Activated CD4-positive, CD25-positive, alpha-beta regulatory T cell treated with anti-CD3 and anti-CD28 coated beads, Interleukin-2, amount 50 U/mL, for 16 hours (primary cell): Measurements from ENCODE around the gene TTF1.
A peak's percentile ranks its signal among the peaks of the same experiment; 100 is the strongest.
"Not testable (repeated sequence)": the region's sequence is repeated elsewhere in the genome, so short reads cannot be mapped to it uniquely, and the experiment has no call there.

Source experiments
- DNase-seq: peaks from one replicate; pipeline ENCODE4 v3.0.0-alpha.2; 2020; ENCODE audit warnings: low read depth, low spot score

TTF1 gene

DNA sequence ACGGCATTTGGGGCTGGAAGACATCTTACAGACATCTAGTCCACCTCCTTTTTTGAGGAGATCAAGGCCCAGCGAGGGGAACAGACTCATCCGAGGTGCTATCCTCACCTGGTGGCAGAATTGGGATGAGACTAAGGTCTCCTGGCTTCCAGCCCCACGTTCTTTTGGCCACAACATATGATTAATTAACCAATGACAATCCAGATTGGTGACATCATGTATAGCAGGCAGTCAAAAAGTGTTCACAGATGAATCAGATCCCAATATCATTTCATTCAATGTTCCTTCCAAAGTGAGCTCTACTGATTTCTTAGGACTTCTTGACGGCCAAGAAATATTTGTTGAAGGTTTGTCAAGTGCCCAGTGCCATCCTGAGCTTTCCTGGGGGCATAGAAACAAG, 7.3 kb upstream of the TTF1 start:
- no peak for DNase-seq

DNA sequence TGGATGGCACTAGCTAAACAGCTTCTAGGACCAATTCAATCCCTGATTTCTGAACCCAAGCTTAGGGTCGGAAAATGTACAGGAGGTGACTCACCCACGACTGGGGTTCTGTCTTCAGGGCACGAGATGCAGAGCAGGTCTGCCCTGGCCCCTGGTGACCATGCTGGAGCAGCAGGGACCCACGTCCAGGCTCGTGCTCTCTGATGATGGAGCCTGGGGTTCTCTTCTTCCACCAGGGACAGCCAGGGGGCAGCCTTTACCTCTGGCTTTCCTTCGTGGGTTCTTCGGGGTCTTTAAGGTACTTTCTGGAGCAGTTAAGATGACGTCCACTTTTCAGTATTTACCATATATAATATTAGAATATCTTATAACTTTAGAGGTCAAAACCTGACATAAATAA, 5.4 kb upstream of the TTF1 start:
- no peak for DNase-seq

DNA sequence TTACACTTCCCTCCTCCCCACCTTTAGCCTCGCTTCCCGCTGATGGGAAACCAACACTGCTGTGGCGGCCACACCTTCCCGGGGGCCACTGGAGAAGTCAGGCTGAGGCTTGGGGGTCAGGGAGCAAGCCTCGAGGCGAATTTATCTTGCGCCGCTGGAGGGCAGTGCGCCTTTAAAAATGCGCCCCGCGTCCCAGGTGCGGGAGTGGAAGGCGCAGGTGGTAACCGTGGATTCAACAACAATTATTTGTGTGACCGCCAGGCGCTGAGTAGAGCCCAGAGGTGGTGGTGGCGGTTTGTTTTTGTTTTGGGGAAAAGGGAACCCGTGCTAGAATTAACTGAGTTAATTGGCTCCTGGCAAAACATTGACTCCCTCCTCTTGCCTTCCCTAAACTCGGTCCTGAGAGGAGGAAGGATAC, 4.5 kb upstream of the TTF1 start:
- peak; percentile 51 for DNase-seq

DNA sequence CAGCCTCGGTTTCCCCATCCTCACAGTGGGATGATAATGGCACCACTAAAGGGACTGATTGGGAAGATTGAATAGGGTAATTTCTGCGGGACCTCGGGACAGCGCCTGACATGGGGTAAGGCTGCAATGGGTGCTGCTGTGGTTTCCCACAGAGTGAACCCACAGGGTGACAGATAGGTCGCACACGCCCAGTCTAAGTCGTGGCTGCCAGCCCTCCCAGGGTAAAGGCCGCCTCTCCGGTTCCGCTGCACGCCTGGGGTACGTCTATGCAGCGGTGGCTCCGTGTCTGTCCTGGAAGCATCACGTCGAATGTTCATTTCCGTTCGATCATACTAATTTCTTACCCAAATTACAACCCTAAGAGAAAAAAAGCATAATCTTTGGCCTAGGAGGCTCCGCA, 4.0 kb upstream of the TTF1 start:
- no peak for DNase-seq

DNA sequence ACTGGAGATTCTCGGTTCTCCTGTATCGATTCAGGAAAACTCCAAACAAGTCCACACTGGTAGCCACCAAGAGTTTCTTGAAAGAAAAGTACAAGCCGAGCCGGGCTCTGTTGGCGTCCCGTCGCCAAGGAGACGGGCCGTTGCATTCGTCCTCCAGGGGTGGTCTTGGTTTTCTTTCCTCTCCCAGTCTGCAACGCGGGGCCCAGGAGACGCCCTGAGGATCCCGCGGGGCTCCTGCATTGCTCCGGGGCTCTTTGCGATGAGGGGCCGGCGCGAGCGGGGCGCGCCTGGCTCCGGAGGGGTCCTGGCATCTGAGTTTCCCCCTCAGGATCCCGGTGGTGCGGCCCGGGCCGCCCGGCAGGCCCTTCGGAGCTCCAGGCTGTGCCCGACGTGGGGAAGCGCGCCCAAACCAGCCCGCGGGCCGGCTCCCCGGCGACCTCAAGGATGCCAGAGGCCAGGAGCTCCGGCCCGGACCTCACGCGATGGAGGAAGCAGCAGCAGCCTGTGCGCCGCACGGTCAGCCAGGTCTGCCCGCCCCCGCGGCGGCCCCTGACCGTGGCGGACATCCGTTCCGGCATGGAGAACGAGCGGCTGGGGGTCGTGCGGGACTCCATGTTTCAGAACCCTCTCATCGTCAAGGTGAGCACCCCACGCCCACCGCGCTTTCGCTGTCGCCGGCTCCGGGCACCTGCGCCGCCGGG, 3.3 kb upstream of the TTF1 start, which contains the start of gene CFAP77:
Gene CFAP77 (plus strand): TSS at position 384 of the 701 bp plus-strand sequence. CDS start 61 bp downstream, at position 445.
- DNase-seq: no peak

DNA sequence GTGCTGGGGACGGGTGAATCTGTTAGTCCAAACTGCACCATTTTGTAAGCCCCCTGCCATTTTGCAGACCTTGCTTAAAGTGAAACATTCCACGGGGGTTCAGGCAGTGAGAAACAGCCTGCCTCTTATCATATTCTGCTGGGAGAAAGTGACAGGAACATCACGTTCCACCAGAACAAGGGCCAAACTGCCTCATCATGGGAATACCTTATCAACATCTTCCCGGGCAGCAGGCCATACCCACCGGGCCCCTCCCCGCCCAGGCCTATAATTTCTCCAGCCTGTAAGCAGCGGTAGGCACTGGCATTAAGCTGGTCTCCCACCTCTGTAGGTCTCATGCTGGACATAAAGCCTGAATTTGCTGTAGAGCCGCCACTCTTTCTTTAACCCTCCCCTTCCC, 1.9 kb upstream of the TTF1 start:
- no peak for DNase-seq

DNA sequence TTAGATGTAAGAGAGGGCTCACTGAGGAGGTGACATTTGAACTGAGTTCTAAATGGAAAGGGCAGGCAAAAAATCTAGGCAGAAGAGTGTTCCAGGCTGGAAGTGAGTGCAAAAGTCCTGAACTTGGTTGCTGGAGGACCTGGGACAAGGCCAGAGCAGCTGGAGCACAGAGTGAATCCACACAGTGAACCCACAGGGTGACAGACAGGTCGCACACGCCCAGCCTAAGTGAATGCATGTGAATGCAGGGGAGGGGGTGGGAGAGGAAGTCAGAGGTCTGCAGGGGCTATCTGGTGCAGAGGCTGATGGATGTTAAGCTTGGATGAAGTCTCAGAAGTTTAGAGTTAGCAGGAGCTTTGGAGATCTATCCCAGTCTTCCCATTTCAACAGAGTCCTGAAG, 556 bp upstream of the TTF1 start:
- DNase-seq: no peak

DNA sequence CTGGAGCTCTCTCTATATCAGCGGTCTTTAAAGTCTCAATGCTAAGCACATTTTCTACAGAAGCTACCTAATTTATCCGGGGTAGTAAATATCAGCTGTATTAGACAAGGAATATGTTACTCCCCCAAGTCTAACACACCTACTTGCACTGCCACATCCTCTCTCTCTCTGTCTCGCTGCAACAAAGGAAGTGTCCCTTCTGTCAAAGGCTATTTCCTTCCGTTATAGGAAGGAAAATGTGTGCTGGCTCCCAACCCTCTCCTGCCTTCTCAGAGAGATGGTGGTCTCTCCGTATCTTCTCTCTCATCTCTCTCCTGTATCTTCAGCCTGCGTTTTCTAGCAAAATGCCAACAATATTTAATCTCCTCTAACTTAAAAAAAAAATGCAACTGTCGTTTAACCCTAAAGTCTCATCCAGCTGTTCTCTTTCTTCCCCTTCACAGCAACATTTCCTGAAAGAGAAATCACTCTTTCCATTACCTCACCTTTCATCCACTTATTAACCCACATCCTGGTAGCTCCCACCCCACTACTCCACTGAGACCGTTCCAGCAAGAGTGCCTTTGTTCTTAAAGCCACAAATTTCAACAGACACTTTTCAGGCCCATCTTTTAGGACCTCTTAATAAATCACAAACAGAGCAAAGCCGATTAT, 2.3 kb downstream of the TTF1 start:
- no peak for DNase-seq

DNA sequence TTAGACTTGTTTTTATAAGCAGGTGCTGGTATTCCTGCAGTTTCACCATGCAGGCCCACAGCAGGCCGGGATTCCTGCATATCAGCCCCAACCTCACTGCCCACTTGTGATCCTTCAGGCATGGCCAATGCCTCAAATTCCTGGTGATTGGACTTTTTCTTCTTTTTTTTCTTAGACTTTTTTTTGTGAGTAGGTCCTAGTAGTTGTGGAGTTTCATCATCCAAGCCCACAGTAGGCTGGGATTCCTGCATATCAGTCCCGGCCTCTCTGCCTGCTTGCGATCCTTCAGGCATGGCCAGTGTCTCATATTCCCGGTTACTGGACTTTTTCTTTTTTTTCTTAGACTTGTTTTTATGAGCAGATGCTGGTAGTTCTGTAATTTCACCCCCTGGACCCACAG, 4.8 kb downstream of the TTF1 start:
- DNase-seq: no peak

DNA sequence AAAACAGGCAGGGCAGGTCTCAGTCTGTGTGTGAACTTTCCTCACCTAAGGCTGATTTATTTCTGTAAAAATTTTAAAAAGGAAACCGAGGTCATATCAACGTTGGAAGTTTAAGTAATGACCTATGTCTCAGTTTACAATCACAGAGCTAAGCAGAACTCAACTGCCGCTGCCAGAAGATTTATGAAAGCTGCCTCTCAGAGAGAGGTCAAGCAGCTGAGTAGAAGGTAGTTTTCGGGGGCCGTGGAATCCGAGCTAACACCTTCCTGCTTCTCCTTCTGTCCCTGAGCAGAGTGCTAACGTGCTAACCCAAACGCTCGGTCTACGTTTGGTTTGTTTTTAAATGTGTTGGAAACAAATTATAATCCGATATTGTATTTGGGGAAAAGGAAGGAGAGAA, 11.1 kb downstream of the TTF1 start:
- DNase-seq: no peak

DNA sequence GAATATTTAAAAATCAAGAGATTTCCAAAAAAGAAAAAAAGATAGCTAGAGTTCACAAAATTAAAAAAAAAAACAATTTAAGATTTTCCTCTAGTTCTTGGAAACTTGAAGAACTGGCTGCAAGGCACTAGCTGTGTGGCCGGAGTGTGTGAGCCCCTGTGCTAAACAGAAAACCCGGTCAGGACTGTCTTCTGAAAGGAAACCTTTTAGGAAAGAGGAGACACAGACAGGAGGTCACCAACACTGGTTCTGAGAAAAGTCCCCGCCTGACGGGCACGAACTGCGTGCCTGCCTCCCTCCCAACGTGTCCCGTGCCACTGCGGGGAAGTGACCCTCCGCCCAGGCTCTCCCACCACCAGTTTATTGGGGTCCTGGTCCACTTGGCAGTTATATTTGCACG, 15.2 kb downstream of the TTF1 start:
- DNase-seq: no peak

DNA sequence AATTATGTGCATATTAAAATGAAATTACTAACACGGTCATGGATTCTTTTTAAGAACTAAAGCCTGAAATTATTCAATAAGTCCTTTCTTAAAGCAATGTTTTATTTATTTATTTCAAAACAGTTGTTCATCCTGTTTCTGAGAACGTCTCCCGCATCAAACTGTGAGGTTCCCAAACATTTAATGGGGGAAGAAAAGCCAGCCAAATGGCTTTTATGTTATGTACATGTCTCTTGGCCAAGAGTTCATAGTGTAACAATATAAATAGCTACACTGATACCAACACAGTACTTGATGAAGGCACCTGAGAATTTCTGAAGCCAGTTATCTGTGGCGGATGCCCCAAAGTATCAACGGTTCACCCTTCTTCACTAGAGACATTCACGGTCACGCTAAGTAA, 15.7 kb downstream of the TTF1 start:
- no peak for DNase-seq

DNA sequence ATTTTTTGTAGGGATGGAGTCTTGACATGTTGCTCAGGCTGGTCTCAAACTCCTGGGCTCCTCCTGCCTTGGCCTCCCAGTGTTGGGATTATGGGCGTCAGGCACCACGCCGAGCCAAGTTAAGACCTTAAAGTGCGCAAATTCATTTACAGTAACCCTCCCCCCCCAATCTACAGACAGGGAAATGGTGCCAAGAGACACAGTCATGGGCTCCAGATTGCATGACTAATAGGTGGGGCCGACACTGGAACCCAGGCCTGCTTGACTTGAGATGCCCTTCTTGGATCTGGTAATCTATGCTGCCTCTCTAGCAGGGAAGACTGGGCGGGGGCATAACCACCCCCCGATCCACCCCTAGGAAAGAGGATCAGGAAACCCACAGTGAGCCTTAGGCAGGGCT, 19.5 kb downstream of the TTF1 start:
- no peak for DNase-seq

DNA sequence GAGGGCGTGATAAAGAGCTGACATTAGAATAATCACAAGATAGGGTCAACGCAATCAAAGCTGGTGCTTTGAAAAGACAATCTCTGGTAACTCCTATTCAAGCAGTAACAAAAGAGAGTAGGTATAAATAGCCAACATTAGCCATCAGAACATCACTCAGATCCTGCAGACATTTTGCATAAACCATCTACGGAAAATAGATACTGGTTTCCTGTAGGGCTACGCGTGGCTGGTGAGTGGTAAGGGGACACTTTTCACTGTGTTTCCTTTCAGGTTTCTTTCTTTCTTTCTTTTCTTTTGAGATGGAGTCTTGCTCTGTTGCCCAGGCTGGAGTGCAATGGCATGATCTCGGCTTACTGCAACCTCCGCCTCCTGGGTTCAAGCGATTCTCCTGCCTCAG, 22.3 kb downstream of the TTF1 start:
- DNase-seq: no peak

DNA sequence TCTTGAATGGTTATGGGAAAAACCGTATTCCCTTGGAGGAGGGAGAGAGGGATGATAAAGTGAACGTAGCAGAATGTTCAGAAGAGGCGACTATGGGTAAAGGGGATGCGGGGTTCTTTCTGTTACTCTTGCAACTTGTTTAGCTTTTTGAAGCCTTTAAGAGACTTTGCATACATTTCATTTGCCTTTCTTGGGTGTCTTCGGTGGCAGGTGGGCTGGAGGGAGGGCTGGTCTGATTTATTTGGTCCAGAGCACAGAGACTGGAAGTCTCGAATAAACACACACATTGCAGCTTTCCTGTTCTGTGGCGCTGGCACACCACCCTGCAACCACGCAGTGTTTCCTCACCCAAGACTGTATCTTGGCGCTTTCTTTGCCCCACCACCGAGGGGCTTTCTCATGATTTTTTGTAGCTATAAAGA, 23.2 kb downstream of the TTF1 start:
- no peak for DNase-seq

DNA sequence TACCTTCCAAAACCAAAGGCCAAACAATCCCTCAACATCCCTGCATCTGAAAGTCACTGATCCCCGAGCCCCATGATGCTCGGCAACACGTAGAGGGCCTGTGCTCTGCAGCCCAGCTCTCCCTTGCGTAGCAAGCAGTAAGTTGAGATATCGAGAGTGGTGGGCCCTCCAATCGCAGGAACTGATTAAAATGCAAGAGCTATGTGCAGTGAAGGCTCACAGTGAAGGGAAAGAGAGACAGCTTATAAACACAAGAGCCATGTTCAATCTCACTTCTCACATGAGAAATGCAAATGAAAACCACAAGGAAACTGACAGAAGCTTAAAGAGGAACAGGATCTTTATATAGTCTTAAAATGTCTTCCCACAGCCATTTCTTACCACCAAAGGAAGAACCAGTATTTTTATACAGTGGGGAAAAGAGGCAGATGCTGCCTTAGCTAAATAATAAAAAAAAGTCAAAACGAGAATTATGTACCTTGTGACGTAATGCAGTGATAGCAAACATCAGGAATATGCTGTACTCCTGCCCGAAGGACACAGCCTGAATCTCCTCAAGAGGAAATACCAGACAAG, 24.6 kb downstream of the TTF1 start:
- no peak for DNase-seq

DNA sequence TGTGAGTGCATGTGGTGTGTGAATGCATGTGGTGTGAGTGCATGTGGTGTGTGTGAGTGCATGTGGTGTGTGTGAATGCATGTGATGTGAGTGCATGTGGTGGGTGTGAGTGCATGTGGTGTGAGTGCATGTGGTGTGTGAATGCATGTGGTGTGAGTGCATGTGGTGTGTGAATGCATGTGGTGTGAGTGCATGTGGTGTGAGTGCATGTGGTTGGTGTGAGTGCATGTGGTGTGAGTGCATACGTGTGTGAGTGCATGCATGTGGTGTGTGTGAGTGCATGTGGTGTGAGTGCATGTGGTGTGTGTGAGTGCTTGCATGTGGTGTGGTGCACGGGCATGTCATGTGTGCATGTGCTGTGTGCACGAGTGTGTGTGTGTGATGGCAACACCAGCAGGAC, 28.2 kb downstream of the TTF1 start:
- DNase-seq: not testable (repeated sequence)

DNA sequence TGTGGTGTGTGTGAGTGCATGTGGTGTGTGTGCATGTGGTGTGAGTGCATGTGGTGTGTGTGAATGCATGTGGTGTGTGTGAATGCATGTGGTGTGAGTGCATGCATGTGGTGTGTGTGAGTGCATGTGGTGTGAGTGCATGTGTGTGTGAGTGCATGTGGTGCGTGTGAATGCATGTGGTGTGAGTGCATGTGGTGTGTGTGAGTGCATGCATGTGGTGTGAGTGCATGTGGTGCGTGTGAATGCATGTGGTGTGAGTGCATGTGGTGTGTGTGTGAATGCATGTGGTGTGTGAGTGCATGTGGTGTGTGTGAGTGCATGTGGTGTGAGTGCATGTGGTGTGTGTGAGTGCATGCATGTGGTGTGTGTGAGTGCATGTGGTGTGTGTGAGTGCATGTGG, 28.9 kb downstream of the TTF1 start:
- not testable (repeated sequence) for DNase-seq

DNA sequence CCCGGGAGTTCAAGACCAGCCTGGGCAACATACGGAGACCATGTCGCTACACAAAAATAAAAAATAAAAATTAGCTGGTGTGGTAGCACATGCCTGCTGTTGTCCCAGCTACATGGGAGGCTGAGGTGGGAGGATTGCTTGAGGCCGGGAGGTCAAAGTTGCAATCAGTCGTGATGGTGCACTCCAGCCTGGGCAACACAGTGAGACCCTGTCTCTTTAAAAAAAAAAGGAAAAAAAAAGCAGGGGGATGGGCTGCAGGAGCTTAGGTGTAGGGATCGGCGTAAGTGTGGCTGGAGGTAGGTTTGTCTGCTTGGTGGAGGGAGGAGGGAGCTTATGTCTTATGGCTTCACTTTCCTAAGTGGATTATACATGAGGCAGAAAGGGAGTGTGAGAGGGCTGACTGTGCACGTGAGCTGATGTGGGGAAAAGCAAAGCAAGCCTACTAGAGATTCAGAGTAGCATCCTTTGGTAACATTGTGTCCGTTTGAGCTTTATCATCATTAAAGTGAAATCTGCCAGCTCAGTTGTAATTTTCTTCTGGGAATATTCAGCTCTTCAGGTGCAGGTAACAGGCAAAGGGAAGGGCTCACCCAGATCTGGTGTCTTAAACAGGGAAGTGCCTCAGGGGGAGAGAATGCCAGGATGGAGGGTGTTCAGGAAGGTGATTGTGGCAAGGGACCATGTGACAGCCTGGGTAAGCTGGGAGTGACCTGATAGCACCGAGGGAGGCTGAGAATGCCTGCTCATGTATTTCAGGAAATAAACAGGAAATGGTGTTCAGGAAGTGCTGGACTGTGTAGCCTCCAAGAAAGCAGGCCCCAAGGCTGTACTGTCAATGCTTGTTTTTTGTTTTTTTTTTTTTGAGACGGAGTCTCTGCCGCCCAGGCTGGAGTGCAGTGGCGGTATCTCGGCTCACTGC, 34.2 kb downstream of the TTF1 start:
- DNase-seq: no peak

DNA sequence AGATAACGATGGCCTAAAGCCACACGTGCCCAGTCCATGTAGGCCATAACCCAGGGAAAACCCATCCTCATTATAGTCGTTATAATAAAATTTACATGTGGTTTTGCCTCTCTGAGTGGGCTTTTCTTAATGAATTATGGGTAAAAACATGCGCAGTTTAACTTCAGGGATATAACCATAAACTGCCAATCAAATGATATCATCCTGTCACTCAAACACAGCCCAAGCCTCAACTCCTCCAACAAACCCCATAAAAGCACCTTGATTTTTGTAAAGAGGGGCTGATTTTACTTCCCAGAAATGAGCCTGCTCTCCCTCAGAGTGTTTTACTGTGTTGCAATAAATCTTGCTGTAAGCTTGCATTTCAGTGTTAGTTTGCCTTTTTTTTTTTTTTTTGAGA, 36.0 kb downstream of the TTF1 start:
- no peak for DNase-seq

DNA sequence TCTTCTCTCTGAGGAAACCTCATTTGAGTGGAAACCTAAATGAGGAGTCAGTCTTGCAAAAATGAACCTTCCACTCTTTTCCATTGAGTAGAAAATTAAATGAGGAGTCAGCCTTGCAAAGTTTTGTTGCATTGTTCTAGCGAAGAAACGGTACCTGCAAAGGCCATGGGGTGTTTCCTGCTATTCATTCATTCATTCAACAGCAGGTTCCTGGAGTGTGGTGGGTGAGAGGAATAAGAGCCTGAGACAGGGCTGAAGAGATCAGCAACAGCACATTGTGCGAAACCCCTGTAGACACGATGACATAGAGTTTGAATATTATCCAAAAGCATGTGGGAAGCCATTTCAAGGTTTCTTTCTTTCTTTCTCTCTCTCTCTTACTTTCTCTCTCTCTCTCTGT, 37.2 kb downstream of the TTF1 start:
- DNase-seq: no peak
